PFSK-1 (cell line): ENCODE results near the gene DNAH8.

ENCODE experiments used
- FOXP2 ChIP-seq: optimal IDR thresholded peaks from 2 replicates; pipeline ENCODE3; 2011; ENCODE audit warnings: borderline replicate concordance, control low read depth, inconsistent platforms; ENCODE audit not compliant: insufficient read depth; ENCODE audit errors: extremely low read length, extremely low read depth
- POLR2AphosphoS5 ChIP-seq: IDR thresholded peaks from 2 replicates; pipeline ENCODE4 v1.6.1; 2012; ENCODE audit warnings: low read depth, mild to moderate bottlenecking, control low read depth, low read length, moderate library complexity
- SIN3A ChIP-seq: IDR thresholded peaks from 2 replicates; pipeline ENCODE4 v1.6.1; 2012; ENCODE audit warnings: mild to moderate bottlenecking, low read length, moderate library complexity, borderline replicate concordance; ENCODE audit not compliant: insufficient read depth
- TAF1 ChIP-seq: IDR thresholded peaks from 2 replicates; pipeline ENCODE4 v1.6.1; 2012; ENCODE audit warnings: low read length, control low read depth, borderline replicate concordance; ENCODE audit not compliant: insufficient read depth
- TF ChIP-seq, protein P1 (sequence below), 2 experiments: IDR thresholded peaks; 2 replicates each; pipeline versions ENCODE4 v1.6.1 to v1.8.0; 2011 to 2012; ENCODE audit warnings: low read depth in 2 of 2, low read length in 2 of 2, control low read depth in 1 of 2, inconsistent platforms in 1 of 2, mild to moderate bottlenecking in 1 of 2, moderate library complexity in 1 of 2; ENCODE audit not compliant: insufficient read depth in 1 of 2

DNA sequence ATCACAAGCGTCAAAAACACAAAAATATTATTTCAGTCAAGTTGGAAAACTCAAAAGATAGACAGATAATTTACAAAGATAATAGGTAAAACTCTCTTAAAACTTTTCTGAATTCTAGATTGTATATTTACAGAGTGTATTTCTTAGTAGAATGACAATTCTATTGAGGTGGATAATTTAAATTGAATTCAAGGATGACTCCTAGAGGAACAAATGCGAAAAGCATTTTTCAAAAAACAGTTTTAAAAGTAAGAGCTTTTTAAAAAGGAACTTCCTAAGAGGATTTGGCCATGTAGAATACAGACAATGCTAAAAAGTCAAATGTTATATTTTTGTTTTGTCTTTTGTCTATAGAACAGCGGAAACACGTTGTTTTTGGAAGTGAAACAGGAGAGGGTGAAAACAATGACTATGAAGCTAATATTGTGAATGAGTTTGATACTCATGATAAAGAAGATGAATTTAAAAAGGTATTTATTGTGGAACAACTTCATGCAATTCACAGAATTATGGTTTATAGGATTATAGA lies 90.1 kb downstream of the DNAH8 start:
- TF ChIP-seq, protein P1, sequence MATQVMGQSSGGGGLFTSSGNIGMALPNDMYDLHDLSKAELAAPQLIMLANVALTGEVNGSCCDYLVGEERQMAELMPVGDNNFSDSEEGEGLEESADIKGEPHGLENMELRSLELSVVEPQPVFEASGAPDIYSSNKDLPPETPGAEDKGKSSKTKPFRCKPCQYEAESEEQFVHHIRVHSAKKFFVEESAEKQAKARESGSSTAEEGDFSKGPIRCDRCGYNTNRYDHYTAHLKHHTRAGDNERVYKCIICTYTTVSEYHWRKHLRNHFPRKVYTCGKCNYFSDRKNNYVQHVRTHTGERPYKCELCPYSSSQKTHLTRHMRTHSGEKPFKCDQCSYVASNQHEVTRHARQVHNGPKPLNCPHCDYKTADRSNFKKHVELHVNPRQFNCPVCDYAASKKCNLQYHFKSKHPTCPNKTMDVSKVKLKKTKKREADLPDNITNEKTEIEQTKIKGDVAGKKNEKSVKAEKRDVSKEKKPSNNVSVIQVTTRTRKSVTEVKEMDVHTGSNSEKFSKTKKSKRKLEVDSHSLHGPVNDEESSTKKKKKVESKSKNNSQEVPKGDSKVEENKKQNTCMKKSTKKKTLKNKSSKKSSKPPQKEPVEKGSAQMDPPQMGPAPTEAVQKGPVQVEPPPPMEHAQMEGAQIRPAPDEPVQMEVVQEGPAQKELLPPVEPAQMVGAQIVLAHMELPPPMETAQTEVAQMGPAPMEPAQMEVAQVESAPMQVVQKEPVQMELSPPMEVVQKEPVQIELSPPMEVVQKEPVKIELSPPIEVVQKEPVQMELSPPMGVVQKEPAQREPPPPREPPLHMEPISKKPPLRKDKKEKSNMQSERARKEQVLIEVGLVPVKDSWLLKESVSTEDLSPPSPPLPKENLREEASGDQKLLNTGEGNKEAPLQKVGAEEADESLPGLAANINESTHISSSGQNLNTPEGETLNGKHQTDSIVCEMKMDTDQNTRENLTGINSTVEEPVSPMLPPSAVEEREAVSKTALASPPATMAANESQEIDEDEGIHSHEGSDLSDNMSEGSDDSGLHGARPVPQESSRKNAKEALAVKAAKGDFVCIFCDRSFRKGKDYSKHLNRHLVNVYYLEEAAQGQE (IDR thresholded peaks at IDR 0.05; ENCODE audit: insufficient read depth in 1 of 2, low read depth in 2 of 2, low read length in 2 of 2): no peak
- TF ChIP-seq POLR2AphosphoS5 (no peak), TAF1 (no peak), SIN3A (no peak), FOXP2 (no peak)
